ENCODE measurements around the gene RASGRP3.

Gene RASGRP3

GRCh38 chr2:33491441-33492084 is 15.1 kb downstream of the RASGRP3 start:
- in situ Hi-C loops (cut with HindIII; ENCODE audit: low sequenced_read_pairs): no loop called here

GRCh38 chr2:33492399-33493134 is 16.1 kb downstream of the RASGRP3 start:
- in situ Hi-C loops (cut with HindIII; ENCODE audit: low sequenced_read_pairs): no loop called here

DNA sequence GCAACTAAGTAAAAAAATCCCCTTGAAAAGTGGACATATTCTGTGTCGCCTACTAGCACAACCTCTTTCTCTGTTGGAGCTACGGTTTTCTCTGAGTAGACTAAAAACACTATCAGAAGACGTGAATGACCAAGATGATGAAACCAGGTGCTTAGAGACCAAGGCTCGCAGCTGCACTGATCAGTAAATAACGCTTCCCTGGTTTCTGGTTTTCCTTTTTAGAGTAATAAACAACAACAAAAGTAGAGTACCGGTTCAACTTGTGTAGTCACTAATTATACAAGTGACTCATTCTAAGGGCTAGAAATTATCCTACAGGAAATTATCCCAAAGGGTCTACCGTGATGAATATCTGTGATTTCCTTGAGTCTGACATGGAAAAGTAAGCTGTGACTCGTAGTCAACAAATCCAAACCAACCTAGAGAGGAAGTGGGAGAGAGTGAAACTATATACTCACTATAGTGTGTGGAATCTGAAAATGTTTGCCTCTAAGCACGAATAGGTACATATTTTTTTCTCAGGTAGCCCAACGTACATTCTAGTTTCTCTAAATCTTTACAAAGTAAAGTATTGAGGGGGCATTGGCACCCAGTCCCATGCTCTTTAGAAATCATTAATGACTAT is 17.8 kb downstream of the RASGRP3 start:
- in situ Hi-C loops (cut with HindIII; ENCODE audit: low sequenced_read_pairs): no loop called here

DNA sequence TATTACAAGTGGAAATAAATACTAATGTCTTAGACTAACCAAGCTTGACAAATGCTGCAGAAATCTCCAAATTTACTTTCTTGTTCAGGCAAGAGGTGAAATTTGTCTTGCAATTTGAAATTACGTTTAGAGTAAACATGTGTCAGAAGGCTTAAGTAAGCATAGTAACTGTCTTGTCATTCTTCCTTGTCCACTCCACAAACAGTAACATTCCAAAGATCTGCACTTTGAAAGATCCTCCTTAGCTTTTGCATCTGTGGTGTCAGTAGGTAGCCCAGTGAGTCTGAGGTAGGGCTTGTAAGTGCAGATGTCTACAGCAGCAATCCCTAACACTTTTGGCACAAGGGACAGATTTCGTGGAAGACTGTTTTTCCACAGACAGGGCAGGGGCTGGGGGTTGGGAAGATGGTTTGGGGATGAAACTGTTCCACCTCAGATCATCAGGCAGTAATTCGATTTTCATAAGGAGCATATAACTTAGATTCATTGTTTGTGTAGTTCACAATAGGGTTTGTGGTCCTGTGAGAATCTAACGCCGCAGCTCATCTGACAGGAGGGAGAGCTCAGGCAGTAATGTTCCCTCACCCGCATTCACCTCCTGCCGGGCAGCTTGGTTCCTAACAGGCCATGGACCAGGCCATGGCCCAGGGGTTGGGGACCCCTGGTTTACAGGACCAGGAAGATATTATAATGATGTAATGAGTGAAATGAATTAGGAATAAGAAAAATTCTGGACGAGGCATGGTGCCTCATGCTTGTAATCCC is 18.6 kb downstream of the RASGRP3 start:
- in situ Hi-C loops (cut with HindIII; ENCODE audit: low sequenced_read_pairs): no loop called here

- in situ Hi-C loops (cut with HindIII; ENCODE audit: low sequenced_read_pairs): no loop called here
Observed at GRCh38 chr2:33495683-33496082, 19.2 kb downstream of the RASGRP3 start.

GRCh38 chr2:33496150-33496549 is 19.7 kb downstream of the RASGRP3 start:
- in situ Hi-C loops (cut with HindIII; ENCODE audit: low sequenced_read_pairs): no loop called here

GRCh38 chr2:33496726-33497125 is 20.3 kb downstream of the RASGRP3 start:
- in situ Hi-C loops (cut with HindIII; ENCODE audit: low sequenced_read_pairs): no loop called here

DNA sequence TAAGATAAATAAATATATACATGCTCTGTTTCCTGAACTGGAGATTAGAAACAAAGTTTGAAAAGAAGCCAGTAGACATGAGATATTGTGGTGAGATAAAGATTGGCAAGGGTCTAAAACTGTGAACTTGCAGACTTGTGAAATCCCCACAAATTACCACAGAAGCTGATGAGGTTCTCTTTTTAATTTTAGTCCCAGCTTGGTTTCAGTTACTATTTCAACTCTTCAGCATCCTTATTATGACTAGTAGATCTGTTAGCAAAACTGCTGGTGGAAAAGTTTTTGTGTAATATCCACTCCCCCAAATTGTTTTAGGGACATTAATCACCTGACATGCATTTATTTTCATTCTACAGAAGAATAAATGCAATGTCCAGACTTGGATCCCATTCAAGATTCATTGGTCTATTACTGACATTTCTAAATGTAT is 20.8 kb downstream of the RASGRP3 start:
- in situ Hi-C loops (cut with HindIII; ENCODE audit: low sequenced_read_pairs): no loop called here

GRCh38 chr2:33498291-33498956 is 22.0 kb downstream of the RASGRP3 start:
- in situ Hi-C loops (cut with HindIII; ENCODE audit: low sequenced_read_pairs): no loop called here

- in situ Hi-C loops (cut with HindIII; ENCODE audit: low sequenced_read_pairs): no loop called here
Observed at GRCh38 chr2:33500177-33500576, 23.7 kb downstream of the RASGRP3 start.

DNA sequence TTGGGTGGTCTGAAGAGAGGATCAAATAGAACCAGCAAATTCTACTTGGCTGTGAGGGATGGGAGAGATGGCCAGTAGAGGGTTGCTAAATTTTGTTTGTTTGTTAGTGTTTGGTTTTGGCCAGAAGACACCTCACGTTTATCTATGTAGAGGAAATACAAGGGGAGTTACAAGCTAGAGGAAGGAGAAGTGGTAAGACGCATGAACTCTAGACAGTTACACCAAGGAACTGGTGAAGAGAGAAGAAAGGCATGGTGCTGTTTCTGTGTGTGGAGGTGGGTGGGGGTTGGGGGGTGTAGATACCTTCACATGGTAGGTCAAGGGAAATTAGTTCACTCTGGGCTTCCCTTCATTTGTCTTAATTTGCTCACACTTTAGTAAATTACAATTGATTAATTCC is 25.6 kb downstream of the RASGRP3 start:
- in situ Hi-C loops (cut with HindIII; ENCODE audit: low sequenced_read_pairs): no loop called here

GRCh38 chr2:33503002-33503401 is 26.6 kb downstream of the RASGRP3 start:
- in situ Hi-C loops (cut with HindIII; ENCODE audit: low sequenced_read_pairs): no loop called here

- in situ Hi-C loops (cut with HindIII; ENCODE audit: low sequenced_read_pairs): no loop called here
Observed at GRCh38 chr2:33505966-33506365, 29.5 kb downstream of the RASGRP3 start.

GRCh38 chr2:33509908-33510585 is 33.6 kb downstream of the RASGRP3 start:
- in situ Hi-C loops (cut with HindIII; ENCODE audit: low sequenced_read_pairs): loop anchor here (5.0 kb wide), 1 partner anchor 37 kb away; no protein-coding TSS in a partner anchor

DNA sequence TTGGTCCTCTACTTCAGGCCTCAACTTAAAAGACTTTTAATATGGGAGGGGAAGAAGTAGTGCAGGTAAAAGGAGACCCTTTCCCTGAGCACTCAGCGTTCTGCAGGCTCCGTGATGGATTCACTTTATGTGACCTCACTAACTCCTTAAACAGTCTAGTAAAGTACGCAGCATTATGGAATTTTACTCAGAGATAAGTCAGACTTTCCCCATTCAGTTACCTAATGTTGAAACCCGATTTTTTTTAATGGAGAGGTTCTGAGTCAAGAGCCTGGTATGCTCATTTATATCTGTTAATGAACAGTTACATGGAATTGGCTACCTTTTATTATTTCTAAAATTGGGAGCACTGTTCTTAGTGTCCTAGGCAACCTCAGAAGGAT is 34.1 kb downstream of the RASGRP3 start:
- in situ Hi-C loops (cut with HindIII; ENCODE audit: low sequenced_read_pairs): loop anchor here (5.0 kb wide), 1 partner anchor 37 kb away; no protein-coding TSS in a partner anchor

GRCh38 chr2:33511141-33511540 is 34.7 kb downstream of the RASGRP3 start:
- in situ Hi-C loops (cut with HindIII; ENCODE audit: low sequenced_read_pairs): loop anchor here (5.0 kb wide), 1 partner anchor 36 kb away; no protein-coding TSS in a partner anchor

- in situ Hi-C loops (cut with HindIII; ENCODE audit: low sequenced_read_pairs): loop anchor here (5.0 kb wide), 1 partner anchor 35 kb away; no protein-coding TSS in a partner anchor
Observed at GRCh38 chr2:33512112-33512511, 35.7 kb downstream of the RASGRP3 start.

DNA sequence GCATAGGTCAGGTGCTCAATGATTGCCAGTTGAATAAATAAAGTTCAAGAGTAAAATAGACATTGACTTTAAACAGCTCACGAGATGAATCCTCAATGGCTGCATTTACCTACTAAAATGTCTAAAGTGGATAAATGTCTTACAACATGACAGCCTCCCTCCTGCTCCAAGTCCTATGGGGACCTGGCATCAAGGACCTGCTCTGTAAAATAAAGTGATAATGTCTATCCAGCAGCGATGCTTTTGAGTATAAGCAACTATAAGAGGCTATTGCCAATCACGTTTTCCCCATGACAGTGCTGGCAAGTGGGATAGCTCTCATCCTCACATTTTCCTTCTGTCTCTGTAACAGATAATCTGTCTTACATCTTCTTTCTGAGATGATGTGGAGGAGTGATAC is 37.0 kb downstream of the RASGRP3 start:
- in situ Hi-C loops (cut with HindIII; ENCODE audit: low sequenced_read_pairs): loop anchor here (5.0 kb wide), 1 partner anchor 34 kb away; no protein-coding TSS in a partner anchor

DNA sequence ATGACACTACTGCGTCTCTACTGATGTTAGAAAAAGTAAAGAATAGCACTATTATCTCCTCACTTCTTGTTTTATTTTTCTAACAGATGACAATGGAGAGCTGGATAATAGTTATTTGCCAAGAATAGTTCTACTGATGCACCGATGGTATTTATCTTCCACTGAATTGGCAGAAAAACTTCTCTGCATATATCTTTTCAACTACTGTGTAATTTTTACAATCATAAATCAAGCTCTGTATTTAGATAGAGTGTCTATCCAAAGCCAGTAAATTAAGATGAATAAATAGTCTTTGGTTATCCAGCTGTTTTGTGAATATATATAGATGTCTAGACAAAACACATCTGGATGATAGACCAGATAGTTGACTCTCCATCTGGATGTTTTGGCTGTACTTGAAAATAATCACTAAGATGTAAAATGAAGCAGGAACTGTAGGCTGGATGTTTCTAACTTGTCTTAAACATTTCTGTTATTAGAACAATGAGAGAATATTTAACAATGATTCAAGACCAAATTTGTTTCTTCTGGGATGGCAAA is 40.1 kb downstream of the RASGRP3 start:
- in situ Hi-C loops (cut with HindIII; ENCODE audit: low sequenced_read_pairs): no loop called here

GRCh38 chr2:33518200-33518599 is 41.8 kb downstream of the RASGRP3 start:
- in situ Hi-C loops (cut with HindIII; ENCODE audit: low sequenced_read_pairs): no loop called here

Measured in endothelial cell of hepatic sinusoid (primary cell).